ENCODE results near the gene FAM219A. TPM values are rescaled to one million over a fixed set of nuclear protein-coding genes. Genes with fewer than 3 reads are reported as not detected.

Gene FAM219A
- total RNA-seq, 4 donors from 2014 or later = 6.6 to 14.3 (median 10.5) TPM

DNA sequence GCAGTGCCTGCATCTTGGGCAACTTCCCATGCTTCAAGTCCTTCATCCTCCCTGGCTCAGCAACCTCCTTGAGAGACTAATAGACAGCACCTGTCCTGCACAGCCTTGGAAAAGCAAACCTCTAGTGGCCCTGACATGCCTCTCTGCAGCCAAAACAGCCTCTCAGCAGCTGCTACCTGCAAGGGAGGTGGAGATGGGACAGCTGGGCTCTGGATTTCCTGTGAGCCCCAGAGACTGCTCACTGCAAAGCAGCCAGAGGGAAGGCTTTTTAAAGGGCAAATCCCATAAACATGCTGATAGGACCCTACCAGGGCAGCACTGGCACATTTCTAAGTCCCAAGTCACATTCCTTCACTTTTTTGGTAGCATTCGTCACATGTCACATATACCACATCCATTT lies 50.2 kb downstream of the FAM219A start:
- Histone ChIP-seq H3K27ac (no peak overlapping the region), H3K9me3 (no peaks in the 10 kb centered on the region), H3K4me1 (no peaks in the 10 kb centered on the region), H3K27me3 (no peaks in the 10 kb centered on the region), H3K36me3 (peaks cover 0 to 3% of the 10 kb centered on the region in 2 donors), H3K4me3 (replicated peaks in 1 of 3) (no peak overlapping the region)
- intact Hi-C loops (cut with DNase I) = no loop called here
- 97 to 100% methylated on average over 1 of the region's 1 CpG for WGBS, 2 donors
- no peak for DNase-seq
- TF ChIP-seq, protein P1, sequence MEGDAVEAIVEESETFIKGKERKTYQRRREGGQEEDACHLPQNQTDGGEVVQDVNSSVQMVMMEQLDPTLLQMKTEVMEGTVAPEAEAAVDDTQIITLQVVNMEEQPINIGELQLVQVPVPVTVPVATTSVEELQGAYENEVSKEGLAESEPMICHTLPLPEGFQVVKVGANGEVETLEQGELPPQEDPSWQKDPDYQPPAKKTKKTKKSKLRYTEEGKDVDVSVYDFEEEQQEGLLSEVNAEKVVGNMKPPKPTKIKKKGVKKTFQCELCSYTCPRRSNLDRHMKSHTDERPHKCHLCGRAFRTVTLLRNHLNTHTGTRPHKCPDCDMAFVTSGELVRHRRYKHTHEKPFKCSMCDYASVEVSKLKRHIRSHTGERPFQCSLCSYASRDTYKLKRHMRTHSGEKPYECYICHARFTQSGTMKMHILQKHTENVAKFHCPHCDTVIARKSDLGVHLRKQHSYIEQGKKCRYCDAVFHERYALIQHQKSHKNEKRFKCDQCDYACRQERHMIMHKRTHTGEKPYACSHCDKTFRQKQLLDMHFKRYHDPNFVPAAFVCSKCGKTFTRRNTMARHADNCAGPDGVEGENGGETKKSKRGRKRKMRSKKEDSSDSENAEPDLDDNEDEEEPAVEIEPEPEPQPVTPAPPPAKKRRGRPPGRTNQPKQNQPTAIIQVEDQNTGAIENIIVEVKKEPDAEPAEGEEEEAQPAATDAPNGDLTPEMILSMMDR (IDR thresholded peaks at IDR 0.05) = no peak
- TF ChIP-seq POLR2A (IDR thresholded peaks at IDR 0.05) = no peak

GRCh38 chr9:34406219-34406618 lies 52.2 kb downstream of the FAM219A start:
- 68% methylated on average over 1 of the region's 1 CpG for WGBS, 2 donors
- Histone ChIP-seq H3K27me3 (no peaks in the 10 kb centered on the region), H3K4me1 (no peaks in the 10 kb centered on the region), H3K36me3 (peaks cover 4 to 14% of the 10 kb centered on the region in 2 donors), H3K4me3 (replicated peaks in 1 of 3) (no peak overlapping the region), H3K9me3 (no peaks in the 10 kb centered on the region), H3K27ac (no peak overlapping the region)
- TF ChIP-seq POLR2A (IDR thresholded peaks at IDR 0.05) = no peak
- TF ChIP-seq, protein P1 (IDR thresholded peaks at IDR 0.05) = no peak
- intact Hi-C loops (cut with DNase I) = no loop called here
- no peak for DNase-seq

DNA sequence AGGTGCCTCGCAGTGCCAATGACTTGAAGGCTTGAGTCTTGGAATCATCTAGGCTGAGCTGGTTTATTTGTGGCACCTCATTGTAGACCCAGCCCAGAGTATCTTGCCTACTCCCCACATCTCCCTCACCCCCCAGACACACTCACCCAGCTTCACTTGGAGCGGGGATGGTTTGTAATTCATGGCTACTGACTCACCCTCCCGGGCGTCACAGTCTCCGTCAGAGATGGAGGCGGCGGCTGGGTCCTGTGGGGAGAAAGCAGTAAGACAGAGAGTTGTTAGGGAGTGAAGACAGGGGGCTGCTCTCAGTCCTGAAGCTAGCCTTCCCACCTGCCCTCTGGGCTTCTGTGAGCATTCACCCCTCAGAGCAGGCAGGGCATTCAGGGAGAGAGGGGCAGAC lies 52.7 kb downstream of the FAM219A start:
- WGBS, 2 donors = 79 to 100% methylated on average over 7 of the region's 7 CpGs
- no peak for TF ChIP-seq POLR2A (IDR thresholded peaks at IDR 0.05)
- TF ChIP-seq, protein P1 (IDR thresholded peaks at IDR 0.05) = no peak
- no peaks in the 10 kb centered on the region for H3K4me1 ChIP-seq
- intact Hi-C loops (cut with DNase I) = no loop called here
- no peaks in the 10 kb centered on the region for H3K9me3 ChIP-seq
- no peaks in the 10 kb centered on the region for H3K27me3 ChIP-seq
- no peak overlapping the region for H3K27ac ChIP-seq
- DNase-seq = no peak
- peaks cover 8 to 19% of the 10 kb centered on the region in 2 donors for H3K36me3 ChIP-seq
- no peak overlapping the region for H3K4me3 ChIP-seq (replicated peaks in 1 of 3)

GRCh38 chr9:34403554-34404380 lies 54.6 kb downstream of the FAM219A start:
- H3K36me3 ChIP-seq = peaks cover 17 to 25% of the 10 kb centered on the region in 2 donors
- H3K4me3 ChIP-seq (replicated peaks in 1 of 3) = no peak overlapping the region
- TF ChIP-seq, protein P1 (IDR thresholded peaks at IDR 0.05) = peak; percentile 79 to 96 (median 88)
- no peak for TF ChIP-seq POLR2A (IDR thresholded peaks at IDR 0.05)
- no peaks in the 10 kb centered on the region for H3K4me1 ChIP-seq
- no peaks in the 10 kb centered on the region for H3K9me3 ChIP-seq
- no peak overlapping the region for H3K27ac ChIP-seq
- intact Hi-C loops (cut with DNase I) = loop anchor here (2.0 to 5.0 kb wide), 2 partner anchors 97 to 189 kb away; no protein-coding TSS in a partner anchor
- peak; percentile 68 to 71 for DNase-seq
- H3K27me3 ChIP-seq = no peaks in the 10 kb centered on the region
